Calu3 (cell line): ENCODE results near the gene COL20A1. TPM values are rescaled to one million over a fixed set of nuclear protein-coding genes. Genes with fewer than 3 reads are reported as not detected.

Experiments used
- BruUV-seq: library from RNA; stranded (reverse); fragments of 400-500 nt; replicated peaks from 2 replicates; lab custom pipeline; 2021; lab: Mats Ljungman, UMichigan
- CTCF ChIA-PET: fragments of 300-600 bp; sonication (Branson Sonifier 250); formaldehyde crosslinking; loops from one replicate; lab custom pipeline; 2022; ENCODE audit warnings: antibody characterized with exemption; lab: Charles Lee
- DNase-seq: peaks from one replicate; pipeline ENCODE4 v3.0.0; 2022
- H3K27ac Mint-ChIP-seq: one replicate; pipeline ENCODE4 v1.8.0; 2022; ENCODE audit warnings: mixed read lengths; ENCODE audit not compliant: unreplicated experiment
- H3K27me3 Mint-ChIP-seq: one replicate; pipeline ENCODE4 v1.8.0; 2022; ENCODE audit warnings: mixed read lengths; ENCODE audit not compliant: unreplicated experiment
- H3K36me3 Mint-ChIP-seq: one replicate; pipeline ENCODE4 v1.8.0; 2022; ENCODE audit warnings: mild to moderate bottlenecking, moderate library complexity, mixed read lengths; ENCODE audit not compliant: insufficient read depth, unreplicated experiment
- H3K4me1 Mint-ChIP-seq: one replicate; pipeline ENCODE4 v1.8.0; 2022; ENCODE audit warnings: mild to moderate bottlenecking, low read depth, mixed read lengths; ENCODE audit not compliant: unreplicated experiment
- H3K4me3 Mint-ChIP-seq: one replicate; pipeline ENCODE4 v1.8.0; 2022; ENCODE audit warnings: mild to moderate bottlenecking, low read depth, moderate library complexity, mixed read lengths; ENCODE audit not compliant: unreplicated experiment
- H3K9me3 Mint-ChIP-seq: one replicate; pipeline ENCODE4 v1.8.0; 2022; ENCODE audit warnings: low read depth, mixed read lengths; ENCODE audit not compliant: unreplicated experiment
- intact Hi-C: fragments of 100-400 bp; cut with micrococcal nuclease; formaldehyde crosslinking; loops from one replicate; pipeline ENCODE4 v1.10.0; 2022; ENCODE audit not compliant: unreplicated experiment
- total RNA-seq: library from RNA; stranded (reverse); gene quantifications from 2 replicates; pipeline ENCODE4 v1.2.3, GENCODE V29; 2022
- TF ChIP-seq, protein P1 (sequence below): fragments of 200-600 bp; IDR thresholded peaks from one replicate; pipeline ENCODE4 v1.8.0; 2022; ENCODE audit warnings: antibody characterized with exemption; ENCODE audit not compliant: unreplicated experiment

COL20A1 gene
- total RNA-seq, 1 experiment from 2014 or later: not detected

DNA sequence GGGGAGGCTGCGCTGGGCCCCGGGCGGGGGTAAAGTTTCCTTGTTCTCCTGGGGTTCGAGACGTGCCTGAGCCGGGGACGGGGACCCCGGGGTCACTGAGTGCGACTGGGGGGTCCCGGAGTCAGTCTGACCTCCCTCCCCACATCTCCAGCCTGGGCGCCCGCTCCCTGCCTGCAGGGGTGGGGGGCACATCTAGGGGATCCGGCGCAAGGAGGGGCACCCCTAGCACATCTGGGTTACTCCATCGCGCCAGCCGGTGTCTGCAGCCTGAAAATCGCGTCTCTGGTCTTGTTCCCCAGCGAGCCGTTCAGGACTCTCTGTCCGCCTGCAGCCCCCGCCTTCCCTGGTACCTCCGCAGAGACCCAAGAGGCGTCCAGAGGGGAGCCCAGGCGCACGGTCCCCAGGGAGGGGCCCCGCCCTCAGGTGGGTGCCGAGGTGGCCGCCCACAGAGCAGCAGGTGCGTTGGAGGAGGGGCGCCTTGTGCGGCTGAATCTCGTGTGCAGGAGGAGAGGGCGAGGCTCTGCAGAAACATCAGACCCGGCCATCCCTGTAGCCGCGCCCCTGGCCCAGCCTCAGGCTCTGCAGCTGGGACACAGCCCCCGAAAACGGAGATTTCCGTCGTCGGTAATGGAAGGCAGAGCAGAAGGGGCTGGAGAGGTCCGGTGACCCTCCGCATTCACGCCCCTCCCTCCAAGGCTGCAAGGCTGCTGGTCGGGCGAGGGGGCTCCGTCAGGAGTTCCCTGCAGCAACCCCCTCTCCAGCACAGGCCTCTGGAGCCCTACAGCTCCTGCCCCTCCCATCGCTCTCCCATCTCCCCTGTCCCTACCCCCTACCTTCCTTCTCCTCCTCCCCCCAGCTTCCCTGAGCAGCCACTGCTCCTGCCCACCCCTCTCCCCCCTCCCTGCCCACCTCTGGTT, 68.8 kb downstream of the COL20A1 start:
- Mint-ChIP-seq H3K4me1 (no peaks in the 10 kb centered on the region), H3K9me3 (no peaks in the 10 kb centered on the region), H3K27ac (no peak overlapping the region), H3K27me3 (peaks cover 87% of the 10 kb centered on the region), H3K4me3 (no peak overlapping the region), H3K36me3 (peaks cover 5% of the 10 kb centered on the region)
- BruUV-seq: no TSS peak
- CTCF ChIA-PET: interaction anchor here (0.6 kb wide), 1 partner anchor 131 kb away, joined by 3 read pairs; no protein-coding TSS in a partner anchor
- TF ChIP-seq, protein P1, sequence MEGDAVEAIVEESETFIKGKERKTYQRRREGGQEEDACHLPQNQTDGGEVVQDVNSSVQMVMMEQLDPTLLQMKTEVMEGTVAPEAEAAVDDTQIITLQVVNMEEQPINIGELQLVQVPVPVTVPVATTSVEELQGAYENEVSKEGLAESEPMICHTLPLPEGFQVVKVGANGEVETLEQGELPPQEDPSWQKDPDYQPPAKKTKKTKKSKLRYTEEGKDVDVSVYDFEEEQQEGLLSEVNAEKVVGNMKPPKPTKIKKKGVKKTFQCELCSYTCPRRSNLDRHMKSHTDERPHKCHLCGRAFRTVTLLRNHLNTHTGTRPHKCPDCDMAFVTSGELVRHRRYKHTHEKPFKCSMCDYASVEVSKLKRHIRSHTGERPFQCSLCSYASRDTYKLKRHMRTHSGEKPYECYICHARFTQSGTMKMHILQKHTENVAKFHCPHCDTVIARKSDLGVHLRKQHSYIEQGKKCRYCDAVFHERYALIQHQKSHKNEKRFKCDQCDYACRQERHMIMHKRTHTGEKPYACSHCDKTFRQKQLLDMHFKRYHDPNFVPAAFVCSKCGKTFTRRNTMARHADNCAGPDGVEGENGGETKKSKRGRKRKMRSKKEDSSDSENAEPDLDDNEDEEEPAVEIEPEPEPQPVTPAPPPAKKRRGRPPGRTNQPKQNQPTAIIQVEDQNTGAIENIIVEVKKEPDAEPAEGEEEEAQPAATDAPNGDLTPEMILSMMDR: no peak
- intact Hi-C loops: no loop called here
- DNase-seq: no peak

DNA sequence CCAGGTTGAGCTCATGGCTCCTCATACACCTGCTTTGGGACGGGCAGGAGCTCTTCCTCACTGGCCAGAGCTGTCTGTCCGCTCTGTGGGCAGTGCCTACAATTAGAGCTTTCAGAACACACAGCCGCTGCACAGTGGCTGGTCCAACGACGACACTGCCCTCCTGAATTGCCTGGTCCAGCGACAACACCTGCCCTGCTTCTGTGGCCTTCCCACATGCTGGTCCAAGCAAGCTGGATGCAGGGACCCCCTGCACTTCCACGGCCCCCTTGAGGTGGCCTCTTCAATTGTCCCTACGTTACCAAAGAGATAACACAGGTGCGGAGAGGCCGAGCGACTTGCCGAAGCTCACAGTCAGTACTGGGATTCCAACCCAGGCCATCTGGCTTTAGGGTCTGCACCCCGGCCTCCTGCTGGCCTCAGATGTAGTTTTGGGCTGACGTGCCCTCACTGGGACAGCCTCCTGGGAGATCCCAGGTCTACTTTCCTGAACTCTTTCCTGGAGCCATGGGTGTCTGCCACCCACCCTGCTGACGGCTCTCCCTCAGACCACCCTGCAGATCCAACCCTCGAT, 69.5 kb downstream of the COL20A1 start:
- no peaks in the 10 kb centered on the region for H3K4me1 Mint-ChIP-seq
- BruUV-seq: no TSS peak
- no peak overlapping the region for H3K4me3 Mint-ChIP-seq
- H3K36me3 Mint-ChIP-seq: peaks cover 5% of the 10 kb centered on the region
- DNase-seq: no peak
- CTCF ChIA-PET: interaction anchor here (0.6 kb wide), 1 partner anchor 130 kb away, joined by 3 read pairs; no protein-coding TSS in a partner anchor
- no peaks in the 10 kb centered on the region for H3K9me3 Mint-ChIP-seq
- TF ChIP-seq, protein P1: no peak
- intact Hi-C loops: no loop called here
- peaks cover 90% of the 10 kb centered on the region for H3K27me3 Mint-ChIP-seq
- H3K27ac Mint-ChIP-seq: no peak overlapping the region

DNA sequence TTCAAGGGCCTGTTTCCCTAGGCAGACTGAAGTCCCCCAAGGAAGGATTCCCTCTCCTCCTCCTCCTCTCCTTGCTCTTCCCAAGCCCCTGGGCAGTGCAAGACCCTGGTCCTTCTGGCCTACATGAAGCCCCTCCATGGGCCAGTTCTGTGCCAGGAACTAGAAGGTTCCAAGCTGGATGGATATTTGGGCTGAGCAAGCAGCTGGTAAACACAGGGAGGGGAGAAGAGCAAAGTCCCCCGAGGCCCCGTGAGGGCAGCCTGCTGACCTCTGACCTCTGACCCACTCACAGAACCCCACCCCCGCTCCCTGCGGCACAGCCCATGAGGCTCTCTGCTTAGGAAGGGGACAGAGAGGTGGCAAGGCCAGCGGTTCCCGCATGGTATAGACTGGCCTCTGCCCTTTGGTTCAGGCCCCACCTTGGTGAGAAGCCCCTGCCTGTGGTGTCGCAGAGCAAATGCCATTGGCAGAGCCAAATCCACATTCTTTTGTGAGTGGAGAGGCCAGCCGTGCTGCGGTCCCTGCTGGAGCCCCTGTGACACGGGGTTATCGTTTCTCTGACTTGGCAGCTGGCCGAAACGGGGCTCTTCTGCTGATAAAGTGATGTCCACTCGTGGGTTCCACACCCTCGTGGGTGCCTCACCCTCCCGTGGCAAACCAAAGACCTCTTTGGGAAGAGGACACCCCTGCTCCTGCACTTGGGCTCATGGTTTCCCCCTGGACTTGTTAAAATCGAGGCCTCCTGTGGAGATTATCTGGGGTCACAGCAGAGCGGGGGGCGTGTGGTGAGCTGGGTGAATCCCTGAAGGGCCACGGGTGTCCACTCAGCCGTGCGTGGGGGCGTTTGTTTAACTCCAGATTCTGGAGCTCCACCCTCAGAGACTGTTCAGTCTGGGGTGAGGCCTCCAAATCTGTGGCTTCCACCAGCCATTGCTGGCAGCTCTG, 70.3 kb downstream of the COL20A1 start:
- no TSS peak for BruUV-seq
- TF ChIP-seq, protein P1: no peak

More for the DNA sequence above, 70.3 kb downstream of the COL20A1 start:
- Mint-ChIP-seq H3K36me3 (peaks cover 5% of the 10 kb centered on the region), H3K27ac (no peak overlapping the region), H3K9me3 (no peaks in the 10 kb centered on the region), H3K4me1 (no peaks in the 10 kb centered on the region), H3K4me3 (no peak overlapping the region), H3K27me3 (peaks cover 90% of the 10 kb centered on the region)
- CTCF ChIA-PET: interaction anchor here (0.6 kb wide), 1 partner anchor 179 kb away, joined by 4 read pairs; no protein-coding TSS in a partner anchor
- intact Hi-C loops: no loop called here
- DNase-seq: no peak
